GM23338 (cell line): ENCODE data around the gene TMEM119. TPM values are rescaled to one million over a fixed set of nuclear protein-coding genes. Genes with fewer than 3 reads are reported as not detected.

Experiments used
- ATAC-seq: fragments of 200-7000 bp; cut with Tn5 transposase; 3 replicates; pipeline ENCODE4 v1.9.1; 2020
- DNase-seq: peaks from one replicate; pipeline ENCODE4 v3.0.0-alpha.2; 2015; ENCODE audit warnings: low spot score
- H2AFZ ChIP-seq: fragments of 200-600 bp; sonication (generic); 2 replicates; pipeline ENCODE4 v1.8.0; 2016; ENCODE audit warnings: antibody characterized with exemption, mild to moderate bottlenecking, moderate library complexity
- H3F3A ChIP-seq: fragments of 200-600 bp; sonication (generic); replicated peaks from 2 replicates; pipeline ENCODE4 v1.8.0; 2017; ENCODE audit warnings: antibody characterized with exemption, mixed run types, low read depth
- H3K27ac ChIP-seq: fragments of 200-600 bp; sonication (generic); 2 replicates; pipeline ENCODE4 v1.6.1; 2016; ENCODE audit warnings: low read depth
- H3K27me3 ChIP-seq: fragments of 200-600 bp; sonication (generic); 2 replicates; pipeline ENCODE4 v1.8.0; 2016; ENCODE audit warnings: mild to moderate bottlenecking, mixed run types, moderate library complexity; ENCODE audit not compliant: insufficient read depth
- H3K36me3 ChIP-seq: fragments of 200-600 bp; sonication (generic); 2 replicates; pipeline ENCODE4 v1.8.0; 2016; ENCODE audit warnings: mild to moderate bottlenecking; ENCODE audit not compliant: insufficient read depth
- H3K4me1 ChIP-seq: fragments of 200-600 bp; sonication (generic); 2 replicates; pipeline ENCODE4 v1.8.0; 2016; ENCODE audit warnings: mild to moderate bottlenecking, moderate library complexity; ENCODE audit not compliant: insufficient read depth
- H3K4me2 ChIP-seq: fragments of 200-600 bp; sonication (generic); 2 replicates; pipeline ENCODE4 v1.7.1; 2017; ENCODE audit warnings: mixed run types
- H3K4me3 ChIP-seq: fragments of 200-600 bp; sonication (generic); 2 replicates; pipeline ENCODE4 v1.6.1; 2016; ENCODE audit warnings: mixed run types
- H3K79me2 ChIP-seq: fragments of 200-600 bp; sonication (generic); replicated peaks from 2 replicates; pipeline ENCODE4 v1.8.0; 2017; ENCODE audit warnings: mild to moderate bottlenecking; ENCODE audit not compliant: insufficient read depth
- H3K9me2 ChIP-seq: fragments of 200-600 bp; sonication (generic); 2 replicates; pipeline ENCODE4 v1.8.0; 2017; ENCODE audit not compliant: insufficient read depth
- H4K20me1 ChIP-seq: fragments of 200-600 bp; sonication (generic); replicated peaks from 2 replicates; pipeline ENCODE4 v1.8.0; 2017; ENCODE audit warnings: mild to moderate bottlenecking; ENCODE audit not compliant: insufficient read depth
- H3K27ac Mint-ChIP-seq: 2 replicates; pipeline ENCODE4 v1.8.0; 2020; ENCODE audit warnings: inconsistent platforms, mild to moderate bottlenecking, moderate library complexity, mixed read lengths
- H3K27me3 Mint-ChIP-seq: 3 replicates; pipeline ENCODE4 v1.8.0; 2022; ENCODE audit warnings: low read depth, mild to moderate bottlenecking, moderate library complexity, mixed read lengths, inconsistent platforms; ENCODE audit not compliant: insufficient read depth, poor library complexity
- H3K36me3 Mint-ChIP-seq: 3 replicates; pipeline ENCODE4 v1.8.0; 2021; ENCODE audit warnings: low read depth, mild to moderate bottlenecking, inconsistent platforms, moderate library complexity, mixed read lengths
- H3K4me1 Mint-ChIP-seq: 3 replicates; pipeline ENCODE4 v1.8.0; 2020; ENCODE audit warnings: mild to moderate bottlenecking, inconsistent platforms, mixed read lengths
- H3K4me3 Mint-ChIP-seq: 3 replicates; pipeline ENCODE4 v1.8.0; 2021; ENCODE audit warnings: moderate library complexity, mild to moderate bottlenecking, inconsistent platforms, mixed read lengths
- H3K9me3 Mint-ChIP-seq: 3 replicates; pipeline ENCODE4 v1.8.0; 2020; ENCODE audit warnings: moderate library complexity, mild to moderate bottlenecking, inconsistent platforms, mixed read lengths
- CREB1 ChIP-seq: fragments of 250-450 bp; sonication (Bioruptor Pico); IDR thresholded peaks from 2 replicates; pipeline ENCODE4 v1.5.0; 2020; ENCODE audit warnings: low read depth, mild to moderate bottlenecking, moderate library complexity
- EZH2 ChIP-seq: fragments of 200-600 bp; sonication (generic); IDR thresholded peaks from one replicate; pipeline ENCODE4 v1.8.0; 2017; ENCODE audit warnings: antibody characterized with exemption, mild to moderate bottlenecking, low read depth; ENCODE audit not compliant: unreplicated experiment
- EZH2phosphoT487 ChIP-seq: fragments of 200-600 bp; sonication (generic); IDR thresholded peaks from one replicate; pipeline ENCODE4 v1.8.1; 2018; ENCODE audit warnings: antibody characterized with exemption; ENCODE audit not compliant: unreplicated experiment
- JUNB ChIP-seq: IDR thresholded peaks from one replicate; pipeline ENCODE4 v1.6.1; 2016; ENCODE audit warnings: antibody characterized with exemption; ENCODE audit not compliant: unreplicated experiment
- NANOG ChIP-seq: IDR thresholded peaks from 2 replicates; pipeline ENCODE4 v1.6.1; 2016; ENCODE audit warnings: antibody characterized with exemption, borderline replicate concordance
- POLR2AphosphoS5 ChIP-seq: IDR thresholded peaks from 2 replicates; pipeline ENCODE4 v1.6.1; 2016; ENCODE audit warnings: antibody characterized with exemption, low read depth
- STAT1 ChIP-seq: IDR thresholded peaks from one replicate; pipeline ENCODE4 v1.6.1; 2016; ENCODE audit warnings: antibody characterized with exemption; ENCODE audit not compliant: unreplicated experiment
- ZNF114 ChIP-seq: fragments of 250-450 bp; sonication (Bioruptor Pico); IDR thresholded peaks from 2 replicates; pipeline ENCODE4 v1.5.0; 2020; ENCODE audit warnings: mild to moderate bottlenecking, moderate library complexity
- ZNF331 ChIP-seq: fragments of 250-450 bp; sonication (Bioruptor Pico); IDR thresholded peaks from 2 replicates; pipeline ENCODE4 v1.5.0; 2020; ENCODE audit warnings: low read depth, mild to moderate bottlenecking, moderate library complexity
- polyA plus RNA-seq: library from polyadenylated mRNA; unstranded; fragments of >200 nt; fragmentation: Nextera tagmentation; extraction: Ambion mirVana; gene quantifications from 2 replicates; pipeline ENCODE4 v1.2.1, GENCODE V29; 2016
- total RNA-seq: library from RNA; depleted of rRNA; stranded (reverse); fragments of >200 nt; shearing (Covaris generic); gene quantifications from 2 replicates; pipeline ENCODE4 v1.2.3, GENCODE V29; 2014
- TF ChIP-seq, protein P1 (sequence below), 2 experiments: fragments of 200-600 bp in 1 of 2; sonication (generic) in 1 of 2; conservative IDR thresholded peaks; 2 replicates each; pipeline versions ENCODE4 v1.5.1 to v1.6.1; 2016 to 2017; ENCODE audit warnings: antibody characterized with exemption in 2 of 2, low read depth in 2 of 2, mild to moderate bottlenecking in 2 of 2, moderate library complexity in 1 of 2
- TF ChIP-seq, protein P2 (sequence below): fragments of 250-450 bp; sonication (Bioruptor Pico); IDR thresholded peaks from 2 replicates; pipeline ENCODE4 v1.5.0; 2020; ENCODE audit warnings: mild to moderate bottlenecking, moderate library complexity
- TF ChIP-seq, protein P3 (sequence below): IDR thresholded peaks from 2 replicates; pipeline ENCODE4 v1.6.1; 2016; ENCODE audit warnings: antibody characterized with exemption
- TF ChIP-seq, protein P4 (sequence below): IDR thresholded peaks from one replicate; pipeline ENCODE4 v1.6.1; 2018; ENCODE audit warnings: antibody characterized with exemption; ENCODE audit not compliant: unreplicated experiment

The TMEM119 gene
- total and polyA plus RNA-seq, 2 experiments from 2014 or later = 0.06 to 0.07 TPM

DNA sequence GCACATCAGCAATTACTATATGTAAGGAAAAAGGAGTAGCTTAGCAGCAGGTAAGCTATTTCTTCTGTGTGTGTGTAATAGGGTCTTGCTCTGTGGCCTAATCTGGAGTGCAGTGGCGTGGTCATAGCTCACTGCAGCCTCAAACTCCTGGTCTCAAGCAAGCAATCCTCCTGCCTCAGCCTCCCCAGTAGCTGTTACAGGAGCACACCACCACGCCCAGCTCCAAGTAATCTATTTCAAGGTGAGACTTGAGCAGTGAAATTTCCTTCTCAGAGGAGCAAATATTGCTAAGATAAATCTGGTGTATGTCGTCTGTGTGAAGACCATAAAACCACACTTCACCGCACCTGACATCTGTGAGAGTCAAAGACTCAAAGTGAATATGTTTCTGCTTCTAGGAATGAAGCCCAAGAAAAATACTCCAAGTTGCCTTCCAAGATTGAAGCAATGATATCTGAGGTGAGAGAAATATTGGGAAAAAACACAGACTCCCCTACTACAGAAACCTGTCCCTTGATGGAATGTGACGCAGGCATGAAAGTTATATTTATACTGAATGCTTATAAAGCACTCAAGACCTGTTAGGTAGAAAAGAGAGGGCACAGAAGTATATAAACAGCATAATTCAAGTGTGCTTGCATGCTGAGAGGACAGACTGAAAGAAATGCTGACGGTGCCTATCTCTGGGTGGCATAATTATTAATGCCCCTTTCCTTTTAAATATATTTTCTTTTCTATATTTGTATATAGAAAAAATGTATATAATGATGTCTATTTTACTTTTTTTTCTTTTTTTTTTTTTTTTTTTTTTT, 38.3 kb upstream of the TMEM119 start:
- Histone ChIP-seq H3K4me1 (peaks cover 44% of the 10 kb centered on the region), H3F3A (0 out of 2 replicates have a peak, but pooled peaks cover 8% of the 10 kb centered on the region), H3K79me2 (no peaks in the 10 kb centered on the region), H3K4me3 (no peak overlapping the region), H3K9me2 (peaks cover 4% of the 10 kb centered on the region; the same call in 1 of the 2 replicates), H3K4me2 (peak overlapping the region; percentile 49; the same call in 1 of the 2 replicates), H3K36me3 (no peaks in the 10 kb centered on the region), H3K27me3 (no peaks in the 10 kb centered on the region), H3K27ac (no peak overlapping the region), H4K20me1 (no peaks in the 10 kb centered on the region), H2AFZ (peak overlapping the region; percentile 93; the same call in 1 of the 2 replicates)
- Mint-ChIP-seq H3K27me3 (peaks cover 11% of the 10 kb centered on the region), H3K4me1 (peaks cover 54% of the 10 kb centered on the region), H3K9me3 (no peaks in the 10 kb centered on the region), H3K4me3 (no peak overlapping the region), H3K27ac (no peak overlapping the region), H3K36me3 (no peaks in the 10 kb centered on the region)
- DNase-seq (no peak), ATAC-seq (no peak)
- TF ChIP-seq, protein P1, sequence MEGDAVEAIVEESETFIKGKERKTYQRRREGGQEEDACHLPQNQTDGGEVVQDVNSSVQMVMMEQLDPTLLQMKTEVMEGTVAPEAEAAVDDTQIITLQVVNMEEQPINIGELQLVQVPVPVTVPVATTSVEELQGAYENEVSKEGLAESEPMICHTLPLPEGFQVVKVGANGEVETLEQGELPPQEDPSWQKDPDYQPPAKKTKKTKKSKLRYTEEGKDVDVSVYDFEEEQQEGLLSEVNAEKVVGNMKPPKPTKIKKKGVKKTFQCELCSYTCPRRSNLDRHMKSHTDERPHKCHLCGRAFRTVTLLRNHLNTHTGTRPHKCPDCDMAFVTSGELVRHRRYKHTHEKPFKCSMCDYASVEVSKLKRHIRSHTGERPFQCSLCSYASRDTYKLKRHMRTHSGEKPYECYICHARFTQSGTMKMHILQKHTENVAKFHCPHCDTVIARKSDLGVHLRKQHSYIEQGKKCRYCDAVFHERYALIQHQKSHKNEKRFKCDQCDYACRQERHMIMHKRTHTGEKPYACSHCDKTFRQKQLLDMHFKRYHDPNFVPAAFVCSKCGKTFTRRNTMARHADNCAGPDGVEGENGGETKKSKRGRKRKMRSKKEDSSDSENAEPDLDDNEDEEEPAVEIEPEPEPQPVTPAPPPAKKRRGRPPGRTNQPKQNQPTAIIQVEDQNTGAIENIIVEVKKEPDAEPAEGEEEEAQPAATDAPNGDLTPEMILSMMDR (conservative IDR thresholded peaks at IDR 0.05; ENCODE audit: low read depth in 2 of 2) = no peak
- TF ChIP-seq POLR2AphosphoS5 (no peak), STAT1 (no peak), EZH2phosphoT487 (no peak), EZH2 (no peak), ZNF114 (no peak), CREB1 (CRISPR knock-in tag) (no peak), ZNF331 (CRISPR knock-in tag) (no peak), JUNB (no peak), NANOG (no peak)
- TF ChIP-seq, protein P2, sequence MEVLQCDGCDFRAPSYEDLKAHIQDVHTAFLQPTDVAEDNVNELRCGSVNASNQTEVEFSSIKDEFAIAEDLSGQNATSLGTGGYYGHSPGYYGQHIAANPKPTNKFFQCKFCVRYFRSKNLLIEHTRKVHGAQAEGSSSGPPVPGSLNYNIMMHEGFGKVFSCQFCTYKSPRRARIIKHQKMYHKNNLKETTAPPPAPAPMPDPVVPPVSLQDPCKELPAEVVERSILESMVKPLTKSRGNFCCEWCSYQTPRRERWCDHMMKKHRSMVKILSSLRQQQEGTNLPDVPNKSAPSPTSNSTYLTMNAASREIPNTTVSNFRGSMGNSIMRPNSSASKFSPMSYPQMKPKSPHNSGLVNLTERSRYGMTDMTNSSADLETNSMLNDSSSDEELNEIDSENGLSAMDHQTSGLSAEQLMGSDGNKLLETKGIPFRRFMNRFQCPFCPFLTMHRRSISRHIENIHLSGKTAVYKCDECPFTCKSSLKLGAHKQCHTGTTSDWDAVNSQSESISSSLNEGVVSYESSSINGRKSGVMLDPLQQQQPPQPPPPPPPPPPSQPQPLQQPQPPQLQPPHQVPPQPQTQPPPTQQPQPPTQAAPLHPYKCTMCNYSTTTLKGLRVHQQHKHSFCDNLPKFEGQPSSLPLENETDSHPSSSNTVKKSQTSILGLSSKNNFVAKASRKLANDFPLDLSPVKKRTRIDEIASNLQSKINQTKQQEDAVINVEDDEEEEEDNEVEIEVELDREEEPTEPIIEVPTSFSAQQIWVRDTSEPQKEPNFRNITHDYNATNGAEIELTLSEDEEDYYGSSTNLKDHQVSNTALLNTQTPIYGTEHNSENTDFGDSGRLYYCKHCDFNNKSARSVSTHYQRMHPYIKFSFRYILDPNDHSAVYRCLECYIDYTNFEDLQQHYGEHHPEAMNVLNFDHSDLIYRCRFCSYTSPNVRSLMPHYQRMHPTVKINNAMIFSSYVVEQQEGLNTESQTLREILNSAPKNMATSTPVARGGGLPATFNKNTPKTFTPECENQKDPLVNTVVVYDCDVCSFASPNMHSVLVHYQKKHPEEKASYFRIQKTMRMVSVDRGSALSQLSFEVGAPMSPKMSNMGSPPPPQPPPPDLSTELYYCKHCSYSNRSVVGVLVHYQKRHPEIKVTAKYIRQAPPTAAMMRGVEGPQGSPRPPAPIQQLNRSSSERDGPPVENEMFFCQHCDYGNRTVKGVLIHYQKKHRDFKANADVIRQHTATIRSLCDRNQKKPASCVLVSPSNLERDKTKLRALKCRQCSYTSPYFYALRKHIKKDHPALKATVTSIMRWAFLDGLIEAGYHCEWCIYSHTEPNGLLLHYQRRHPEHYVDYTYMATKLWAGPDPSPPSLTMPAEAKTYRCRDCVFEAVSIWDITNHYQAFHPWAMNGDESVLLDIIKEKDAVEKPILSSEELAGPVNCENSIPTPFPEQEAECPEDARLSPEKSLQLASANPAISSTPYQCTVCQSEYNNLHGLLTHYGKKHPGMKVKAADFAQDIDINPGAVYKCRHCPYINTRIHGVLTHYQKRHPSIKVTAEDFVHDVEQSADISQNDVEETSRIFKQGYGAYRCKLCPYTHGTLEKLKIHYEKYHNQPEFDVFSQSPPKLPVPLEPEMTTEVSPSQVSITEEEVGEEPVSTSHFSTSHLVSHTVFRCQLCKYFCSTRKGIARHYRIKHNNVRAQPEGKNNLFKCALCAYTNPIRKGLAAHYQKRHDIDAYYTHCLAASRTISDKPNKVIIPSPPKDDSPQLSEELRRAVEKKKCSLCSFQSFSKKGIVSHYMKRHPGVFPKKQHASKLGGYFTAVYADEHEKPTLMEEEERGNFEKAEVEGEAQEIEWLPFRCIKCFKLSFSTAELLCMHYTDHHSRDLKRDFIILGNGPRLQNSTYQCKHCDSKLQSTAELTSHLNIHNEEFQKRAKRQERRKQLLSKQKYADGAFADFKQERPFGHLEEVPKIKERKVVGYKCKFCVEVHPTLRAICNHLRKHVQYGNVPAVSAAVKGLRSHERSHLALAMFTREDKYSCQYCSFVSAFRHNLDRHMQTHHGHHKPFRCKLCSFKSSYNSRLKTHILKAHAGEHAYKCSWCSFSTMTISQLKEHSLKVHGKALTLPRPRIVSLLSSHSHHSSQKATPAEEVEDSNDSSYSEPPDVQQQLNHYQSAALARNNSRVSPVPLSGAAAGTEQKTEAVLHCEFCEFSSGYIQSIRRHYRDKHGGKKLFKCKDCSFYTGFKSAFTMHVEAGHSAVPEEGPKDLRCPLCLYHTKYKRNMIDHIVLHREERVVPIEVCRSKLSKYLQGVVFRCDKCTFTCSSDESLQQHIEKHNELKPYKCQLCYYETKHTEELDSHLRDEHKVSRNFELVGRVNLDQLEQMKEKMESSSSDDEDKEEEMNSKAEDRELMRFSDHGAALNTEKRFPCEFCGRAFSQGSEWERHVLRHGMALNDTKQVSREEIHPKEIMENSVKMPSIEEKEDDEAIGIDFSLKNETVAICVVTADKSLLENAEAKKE = no peak
- TF ChIP-seq, protein P3, sequence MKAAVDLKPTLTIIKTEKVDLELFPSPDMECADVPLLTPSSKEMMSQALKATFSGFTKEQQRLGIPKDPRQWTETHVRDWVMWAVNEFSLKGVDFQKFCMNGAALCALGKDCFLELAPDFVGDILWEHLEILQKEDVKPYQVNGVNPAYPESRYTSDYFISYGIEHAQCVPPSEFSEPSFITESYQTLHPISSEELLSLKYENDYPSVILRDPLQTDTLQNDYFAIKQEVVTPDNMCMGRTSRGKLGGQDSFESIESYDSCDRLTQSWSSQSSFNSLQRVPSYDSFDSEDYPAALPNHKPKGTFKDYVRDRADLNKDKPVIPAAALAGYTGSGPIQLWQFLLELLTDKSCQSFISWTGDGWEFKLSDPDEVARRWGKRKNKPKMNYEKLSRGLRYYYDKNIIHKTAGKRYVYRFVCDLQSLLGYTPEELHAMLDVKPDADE = no peak
- TF ChIP-seq, protein P4, sequence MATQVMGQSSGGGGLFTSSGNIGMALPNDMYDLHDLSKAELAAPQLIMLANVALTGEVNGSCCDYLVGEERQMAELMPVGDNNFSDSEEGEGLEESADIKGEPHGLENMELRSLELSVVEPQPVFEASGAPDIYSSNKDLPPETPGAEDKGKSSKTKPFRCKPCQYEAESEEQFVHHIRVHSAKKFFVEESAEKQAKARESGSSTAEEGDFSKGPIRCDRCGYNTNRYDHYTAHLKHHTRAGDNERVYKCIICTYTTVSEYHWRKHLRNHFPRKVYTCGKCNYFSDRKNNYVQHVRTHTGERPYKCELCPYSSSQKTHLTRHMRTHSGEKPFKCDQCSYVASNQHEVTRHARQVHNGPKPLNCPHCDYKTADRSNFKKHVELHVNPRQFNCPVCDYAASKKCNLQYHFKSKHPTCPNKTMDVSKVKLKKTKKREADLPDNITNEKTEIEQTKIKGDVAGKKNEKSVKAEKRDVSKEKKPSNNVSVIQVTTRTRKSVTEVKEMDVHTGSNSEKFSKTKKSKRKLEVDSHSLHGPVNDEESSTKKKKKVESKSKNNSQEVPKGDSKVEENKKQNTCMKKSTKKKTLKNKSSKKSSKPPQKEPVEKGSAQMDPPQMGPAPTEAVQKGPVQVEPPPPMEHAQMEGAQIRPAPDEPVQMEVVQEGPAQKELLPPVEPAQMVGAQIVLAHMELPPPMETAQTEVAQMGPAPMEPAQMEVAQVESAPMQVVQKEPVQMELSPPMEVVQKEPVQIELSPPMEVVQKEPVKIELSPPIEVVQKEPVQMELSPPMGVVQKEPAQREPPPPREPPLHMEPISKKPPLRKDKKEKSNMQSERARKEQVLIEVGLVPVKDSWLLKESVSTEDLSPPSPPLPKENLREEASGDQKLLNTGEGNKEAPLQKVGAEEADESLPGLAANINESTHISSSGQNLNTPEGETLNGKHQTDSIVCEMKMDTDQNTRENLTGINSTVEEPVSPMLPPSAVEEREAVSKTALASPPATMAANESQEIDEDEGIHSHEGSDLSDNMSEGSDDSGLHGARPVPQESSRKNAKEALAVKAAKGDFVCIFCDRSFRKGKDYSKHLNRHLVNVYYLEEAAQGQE = no peak
